Smooth muscle cell of the pulmonary artery (primary cell): Measurements from ENCODE around the gene ENG. TPM values are rescaled to one million over a fixed set of nuclear protein-coding genes. Genes with fewer than 3 reads are reported as not detected.

Experiments
- total RNA-seq: library from RNA; depleted of rRNA; stranded (reverse); fragments of >200 nt; gene quantifications from 2 replicates; pipeline ENCODE4 v1.2.3, GENCODE V29; 2014

Gene ENG
- 95.5 and 100 TPM in 2 replicates for total RNA-seq

DNA sequence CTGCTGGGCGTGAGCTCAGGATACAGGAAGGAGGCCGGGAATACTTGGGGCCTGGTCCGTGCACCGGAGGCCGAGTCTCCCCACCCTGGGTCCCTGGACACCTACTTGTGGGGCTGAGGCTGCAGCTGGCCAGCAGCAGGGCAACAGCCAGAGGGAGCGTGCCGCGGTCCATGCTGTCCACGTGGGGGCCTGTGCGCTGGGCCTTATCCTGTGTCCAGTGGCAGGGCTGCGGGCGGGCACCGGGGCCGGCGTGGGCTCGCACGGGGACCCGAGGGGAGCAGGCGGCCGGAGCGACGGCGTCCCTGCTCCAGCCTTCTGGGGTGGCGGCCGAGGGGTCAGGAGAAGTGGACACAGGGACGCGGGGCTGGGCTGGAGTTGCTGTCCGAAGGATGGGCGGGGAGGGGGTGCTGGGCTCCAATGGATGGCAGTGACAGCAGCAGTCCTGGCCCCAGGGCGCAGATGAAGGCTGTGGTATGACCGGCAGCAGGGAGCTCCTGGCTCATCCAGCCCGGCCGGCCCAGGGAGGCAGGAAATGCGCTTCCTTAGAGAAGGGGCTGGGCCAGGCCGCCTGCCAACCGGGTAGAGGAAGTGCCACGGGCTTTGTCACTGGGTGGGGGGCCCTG is at the start of gene ENG:
Gene ENG (minus strand): TSS at position 475 of the 623 bp plus-strand sequence. CDS start 303 bp downstream, at position 172.

GRCh38 chr9:127899128-127899943 is 44.9 kb upstream of the ENG start, which contains the start of gene ST6GALNAC6:
ST6GALNAC6 (minus strand) TSS chr9:127899603; CDS start chr9:127897981, 1,622 bp downstream.

DNA sequence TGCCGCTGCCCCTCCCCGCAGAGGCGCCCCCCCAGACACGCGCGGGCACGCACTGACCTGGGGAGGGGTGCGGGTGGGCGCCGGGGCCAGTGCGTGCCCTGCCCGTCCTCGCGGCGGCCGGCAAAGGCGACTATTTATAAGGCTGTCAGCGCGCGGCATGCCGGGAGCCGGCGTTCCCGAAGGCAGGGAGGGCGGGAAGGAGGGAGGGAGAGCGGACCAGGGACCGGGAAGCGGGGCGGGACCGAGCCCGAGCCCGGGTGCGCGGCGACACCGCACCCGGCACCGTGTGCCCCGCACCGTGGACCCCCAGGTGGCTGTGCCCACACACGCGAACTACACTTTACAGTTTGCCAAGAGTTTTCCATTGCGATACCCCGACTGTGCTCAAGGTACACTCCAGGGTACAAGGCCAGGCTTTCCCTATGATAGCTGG is 23.1 kb upstream of the ENG start, which contains the start of gene AK1:
Gene AK1 (minus strand): TSS at position 110 of the 433 bp plus-strand sequence. CDS start 3,058 bp downstream, outside the sequence.

GRCh38 chr9:127802576-127803443 is 51.6 kb downstream of the ENG start, which contains the start of gene FPGS:
FPGS (plus strand) TSS chr9:127802882; CDS start chr9:127802925, 43 bp downstream.

DNA sequence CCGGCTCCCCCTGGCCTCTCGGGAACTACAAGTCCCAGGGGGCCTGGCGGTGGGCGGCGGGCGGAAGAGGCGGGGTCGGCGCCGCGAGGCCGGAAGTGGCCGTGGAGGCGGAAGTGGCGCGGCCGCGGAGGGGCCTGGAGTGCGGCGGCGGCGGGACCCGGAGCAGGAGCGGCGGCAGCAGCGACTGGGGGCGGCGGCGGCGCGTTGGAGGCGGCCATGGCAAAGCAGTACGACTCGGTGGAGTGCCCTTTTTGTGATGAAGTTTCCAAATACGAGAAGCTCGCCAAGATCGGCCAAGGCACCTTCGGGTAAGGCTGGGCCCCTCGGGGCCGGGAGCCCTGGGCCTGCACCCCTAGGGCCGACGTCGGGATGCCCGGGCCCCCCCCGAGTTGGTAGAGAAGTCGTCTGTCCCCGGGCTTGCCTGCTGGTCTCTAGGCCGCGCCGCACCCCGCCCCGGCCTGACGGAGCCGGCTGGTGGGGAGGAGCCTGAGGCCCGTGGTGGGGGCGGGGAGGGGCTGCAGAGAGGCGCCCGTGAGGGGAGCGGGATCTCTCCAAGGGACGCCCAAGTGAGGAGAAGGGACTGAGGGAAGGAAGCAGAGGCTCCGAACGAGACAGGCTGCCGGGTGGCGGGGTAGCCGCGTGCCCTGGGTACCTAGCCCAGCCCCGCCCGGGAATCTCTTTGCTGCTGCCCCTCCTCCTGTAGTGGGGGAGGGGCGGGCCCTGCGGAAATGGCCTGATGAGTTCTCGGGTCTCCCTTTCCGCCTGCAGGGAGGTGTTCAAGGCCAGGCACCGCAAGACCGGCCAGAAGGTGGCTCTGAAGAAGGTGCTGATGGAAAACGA is 68.3 kb downstream of the ENG start, which contains the start of gene CDK9:
Gene CDK9 (plus strand): TSS at position 102 of the 840 bp plus-strand sequence. CDS start 115 bp downstream, at position 217.

GRCh38 chr9:127778280-127779135 is 76.0 kb downstream of the ENG start, which contains the start of gene SH2D3C:
SH2D3C (minus strand) TSS chr9:127778666; CDS start chr9:127778627, 39 bp downstream.

Other genes starting within 250 kb of the ENG start
- gene STXBP1, start 242.4 kb downstream of the ENG start, total RNA-seq: 43.6 and 46.2 TPM in 2 replicates
- gene CFAP157, start 147.7 kb downstream of the ENG start, total RNA-seq: not detected in 2 replicates
- 10.7 and 17.3 TPM in 2 replicates for gene PTRH1, start 139.0 kb downstream of the ENG start, total RNA-seq
- 0.07 TPM in 1 of 2 replicates, not detected in the other for gene TTC16, start 138.6 kb downstream of the ENG start, total RNA-seq
- gene TOR2A, start 119.4 kb downstream of the ENG start, total RNA-seq: 3.5 and 3.8 TPM in 2 replicates
- 0.10 and 2.2 TPM in 2 replicates for gene SH2D3C, start 76.0 kb downstream of the ENG start, total RNA-seq
- 43.9 and 45.2 TPM in 2 replicates for gene CDK9, start 68.6 kb downstream of the ENG start, total RNA-seq
- 59.7 and 99.0 TPM in 2 replicates for gene FPGS, start 51.8 kb downstream of the ENG start, total RNA-seq
- 54.9 and 66.2 TPM in 2 replicates for gene AK1, start 23.0 kb upstream of the ENG start, total RNA-seq
- 45.6 and 55.6 TPM in 2 replicates for gene ST6GALNAC6, start 44.9 kb upstream of the ENG start, total RNA-seq
- 38.9 and 43.3 TPM in 2 replicates for gene ST6GALNAC4, start 62.4 kb upstream of the ENG start, total RNA-seq
- gene PIP5KL1, start 76.1 kb upstream of the ENG start, total RNA-seq: 1.4 and 3.4 TPM in 2 replicates
- 11.1 and 12.9 TPM in 2 replicates for gene DPM2, start 83.2 kb upstream of the ENG start, total RNA-seq
- gene EEIG1, start 126.3 kb upstream of the ENG start, total RNA-seq: 24.6 and 44.9 TPM in 2 replicates
- gene NAIF1, start 212.7 kb upstream of the ENG start, total RNA-seq: 9.0 and 11.6 TPM in 2 replicates
- gene SLC25A25, start 213.6 kb upstream of the ENG start, total RNA-seq: 16.6 and 17.3 TPM in 2 replicates